ENCODE data around the gene ARHGAP10.

Gene ARHGAP10

GRCh38 chr4:147828331-147828905, 96.5 kb downstream of the ARHGAP10 start:
- DNase-seq (ENCODE audit: low spot score) = no peak

- DNase-seq (ENCODE audit: low spot score) = no peak
These were observed 97.7 kb downstream of the ARHGAP10 start for GRCh38 chr4:147829401-147830101.

- no peak for DNase-seq (ENCODE audit: low spot score)
These were observed 98.2 kb downstream of the ARHGAP10 start for GRCh38 chr4:147830102-147830463.

- DNase-seq (ENCODE audit: low spot score) = no peak
These were observed 99.1 kb downstream of the ARHGAP10 start for GRCh38 chr4:147830987-147831386.

- DNase-seq (ENCODE audit: low spot score) = no peak
These were observed 99.8 kb downstream of the ARHGAP10 start for GRCh38 chr4:147831551-147832171.

- no peak for DNase-seq (ENCODE audit: low spot score)
These were observed 101.4 kb downstream of the ARHGAP10 start for GRCh38 chr4:147833254-147833653.

GRCh38 chr4:147833741-147834140, 101.9 kb downstream of the ARHGAP10 start:
- DNase-seq (ENCODE audit: low spot score) = no peak

GRCh38 chr4:147834480-147834879, 102.6 kb downstream of the ARHGAP10 start:
- DNase-seq (ENCODE audit: low spot score) = no peak

GRCh38 chr4:147836807-147837206, 104.9 kb downstream of the ARHGAP10 start:
- no peak for DNase-seq (ENCODE audit: low spot score)

- DNase-seq (ENCODE audit: low spot score) = no peak
These were observed 105.5 kb downstream of the ARHGAP10 start for GRCh38 chr4:147837435-147837834.

GRCh38 chr4:147837854-147838253, 106.0 kb downstream of the ARHGAP10 start:
- no peak for DNase-seq (ENCODE audit: low spot score)

- no peak for DNase-seq (ENCODE audit: low spot score)
These were observed 107.3 kb downstream of the ARHGAP10 start for GRCh38 chr4:147839200-147839599.

- DNase-seq (ENCODE audit: low spot score) = no peak
These were observed 107.8 kb downstream of the ARHGAP10 start for GRCh38 chr4:147839663-147840062.

GRCh38 chr4:147840838-147841738, 109.2 kb downstream of the ARHGAP10 start:
- DNase-seq (ENCODE audit: low spot score) = no peak

- no peak for DNase-seq (ENCODE audit: low spot score)
These were observed 110.7 kb downstream of the ARHGAP10 start for GRCh38 chr4:147842573-147842972.

GRCh38 chr4:147843162-147843561, 111.3 kb downstream of the ARHGAP10 start:
- no peak for DNase-seq (ENCODE audit: low spot score)

- no peak for DNase-seq (ENCODE audit: low spot score)
These were observed 112.9 kb downstream of the ARHGAP10 start for GRCh38 chr4:147844781-147845180.

GRCh38 chr4:147846318-147847155, 114.6 kb downstream of the ARHGAP10 start:
- no peak for DNase-seq (ENCODE audit: low spot score)

GRCh38 chr4:147847751-147848590, 116.1 kb downstream of the ARHGAP10 start:
- no peak for DNase-seq (ENCODE audit: low spot score)

GRCh38 chr4:147848634-147849033, 116.7 kb downstream of the ARHGAP10 start:
- no peak for DNase-seq (ENCODE audit: low spot score)

- no peak for DNase-seq (ENCODE audit: low spot score)
These were observed 119.2 kb downstream of the ARHGAP10 start for GRCh38 chr4:147851135-147851534.
